Psoas muscle (tissue), 8 donors: Measurements from ENCODE around the gene SLC26A2. TPM values are rescaled to one million over a fixed set of nuclear protein-coding genes. Genes with fewer than 3 reads are reported as not detected.
"Not testable (repeated sequence)": the region's sequence is repeated elsewhere in the genome, so short reads cannot be mapped to it uniquely, and the experiment has no call there.

Experiments used
- ATAC-seq, 4 donors: fragments of 200-7000 bp; cut with Tn5 transposase; one replicate each; pipeline ENCODE4 v1.9.1; 2020; ENCODE audit warnings: moderate library complexity in 3 of 4, mild to moderate bottlenecking in 2 of 4
- DNase-seq, 2 donors: peaks; one replicate each; pipeline ENCODE4 v3.0.0-alpha.2; 2020
- H3K27ac ChIP-seq: fragments of 200-600 bp; one replicate; pipeline ENCODE4 v1.8.0; 2022
- H3K27me3 ChIP-seq, 3 donors: fragments of 200-600 bp in 1 of 3; one replicate each; pipeline versions ENCODE4 v1.6.1 to v1.8.0; 2013 to 2022; ENCODE audit warnings: low read length in 2 of 3, mild to moderate bottlenecking in 2 of 3, moderate library complexity in 1 of 3; ENCODE audit not compliant: insufficient read depth in 3 of 3
- H3K36me3 ChIP-seq, 2 donors: fragments of 200-600 bp in 1 of 2; one replicate each; pipeline versions ENCODE4 v1.6.1 to v1.8.0; 2013 to 2022; ENCODE audit warnings: low read depth in 1 of 2, mild to moderate bottlenecking in 1 of 2, moderate library complexity in 1 of 2; ENCODE audit not compliant: insufficient read depth in 1 of 2
- H3K4me1 ChIP-seq: fragments of 200-600 bp; one replicate; pipeline ENCODE4 v1.8.0; 2022
- H3K4me3 ChIP-seq: fragments of 200-600 bp; one replicate; pipeline ENCODE4 v1.8.0; 2022; ENCODE audit warnings: mild to moderate bottlenecking
- H3K9me3 ChIP-seq: fragments of 200-600 bp; one replicate; pipeline ENCODE4 v1.8.0; 2022
- WGBS, 3 donors: extraction: QIAGEN DNeasy Blood & Tissue Kit; methylation state at CpG; one replicate each; pipeline versions ENCODE4 v1.1.6 to v1.1.7; 2013; 5-methylcytosine and 5-hydroxymethylcytosine counted together
- intact Hi-C, 2 donors: fragments of 100-400 bp; cut with DNase I; formaldehyde crosslinking; loops; one replicate each; pipeline versions ENCODE4 v1.11.0 to v1.14.2; 2022
- polyA plus RNA-seq, 3 donors: library from polyadenylated mRNA; stranded (reverse); fragments of 200-250 nt; gene quantifications; one replicate each; pipeline ENCODE4 v1.2.3, GENCODE V29; 2013
- total RNA-seq, 4 donors: library from RNA; stranded (reverse); fragmentation: NEBNext Ultra II Directional in 2 of 4; extraction: Animal tissue kit (Norgen Biotek cat#: 25700) in 2 of 4; gene quantifications; one replicate each; pipeline versions ENCODE4 v1.2.1 to v1.2.4, GENCODE V29; 2021 to 2023
- TF ChIP-seq, protein P1 (sequence below): fragments of 200-600 bp; IDR thresholded peaks from one replicate; pipeline ENCODE4 v1.8.0; 2022; ENCODE audit warnings: antibody characterized with exemption
- donor health status: healthy with polysubstance abuse.
- donor health status: DM: no; HTN: no; CAD: no; lungs with moderate emphysema.
- donor health status: Bipolar disorder and iron deficiency.
- donor health status: healthy.
- donor health status: DM: yes; HTN: yes; CAD: no.
- donor health status: DM: no; HTN: no; CAD: no.
- donor health status: DM: no; HTN: no; CAD: no.
- donor health status: DM: yes; HTN: yes; CAD: no.

SLC26A2 gene
- total and polyA plus RNA-seq, 7 donors = 4.0 to 20.1 (median 7.3) TPM

DNA sequence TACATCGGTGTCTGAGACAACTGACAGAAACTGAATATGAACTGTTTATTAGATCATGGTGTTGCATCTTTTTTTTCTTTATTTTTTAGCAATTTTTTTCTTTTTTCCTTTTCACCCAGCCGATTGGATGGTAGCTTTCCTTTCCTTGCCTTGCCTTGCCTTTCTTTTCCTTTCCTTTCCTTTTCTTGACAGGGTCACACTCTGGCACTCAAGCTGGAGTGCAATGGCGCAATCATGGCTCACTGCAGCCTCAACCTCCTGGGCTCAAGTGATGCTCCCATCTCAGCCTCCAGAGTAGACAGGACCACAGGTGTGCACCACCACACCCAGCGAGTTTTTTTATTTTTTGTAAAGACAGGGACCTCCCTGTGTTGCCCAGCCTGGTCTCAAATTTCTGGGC, 18.8 kb upstream of the SLC26A2 start:
- intact Hi-C loops = no loop called here
- 88 to 92% (median 91%) methylated on average over 4 of the region's 4 CpGs for WGBS, 3 donors
- Histone ChIP-seq H3K4me3 (no peak overlapping the region), H3K27me3 (no peaks in the 10 kb centered on the region), H3K27ac (no peak overlapping the region), H3K9me3 (no peaks in the 10 kb centered on the region), H3K4me1 (peaks cover 5% of the 10 kb centered on the region), H3K36me3 (no peaks in the 10 kb centered on the region)
- DNase-seq = no peak
- TF ChIP-seq, protein P1, sequence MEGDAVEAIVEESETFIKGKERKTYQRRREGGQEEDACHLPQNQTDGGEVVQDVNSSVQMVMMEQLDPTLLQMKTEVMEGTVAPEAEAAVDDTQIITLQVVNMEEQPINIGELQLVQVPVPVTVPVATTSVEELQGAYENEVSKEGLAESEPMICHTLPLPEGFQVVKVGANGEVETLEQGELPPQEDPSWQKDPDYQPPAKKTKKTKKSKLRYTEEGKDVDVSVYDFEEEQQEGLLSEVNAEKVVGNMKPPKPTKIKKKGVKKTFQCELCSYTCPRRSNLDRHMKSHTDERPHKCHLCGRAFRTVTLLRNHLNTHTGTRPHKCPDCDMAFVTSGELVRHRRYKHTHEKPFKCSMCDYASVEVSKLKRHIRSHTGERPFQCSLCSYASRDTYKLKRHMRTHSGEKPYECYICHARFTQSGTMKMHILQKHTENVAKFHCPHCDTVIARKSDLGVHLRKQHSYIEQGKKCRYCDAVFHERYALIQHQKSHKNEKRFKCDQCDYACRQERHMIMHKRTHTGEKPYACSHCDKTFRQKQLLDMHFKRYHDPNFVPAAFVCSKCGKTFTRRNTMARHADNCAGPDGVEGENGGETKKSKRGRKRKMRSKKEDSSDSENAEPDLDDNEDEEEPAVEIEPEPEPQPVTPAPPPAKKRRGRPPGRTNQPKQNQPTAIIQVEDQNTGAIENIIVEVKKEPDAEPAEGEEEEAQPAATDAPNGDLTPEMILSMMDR = no peak
- ATAC-seq = no peak

DNA sequence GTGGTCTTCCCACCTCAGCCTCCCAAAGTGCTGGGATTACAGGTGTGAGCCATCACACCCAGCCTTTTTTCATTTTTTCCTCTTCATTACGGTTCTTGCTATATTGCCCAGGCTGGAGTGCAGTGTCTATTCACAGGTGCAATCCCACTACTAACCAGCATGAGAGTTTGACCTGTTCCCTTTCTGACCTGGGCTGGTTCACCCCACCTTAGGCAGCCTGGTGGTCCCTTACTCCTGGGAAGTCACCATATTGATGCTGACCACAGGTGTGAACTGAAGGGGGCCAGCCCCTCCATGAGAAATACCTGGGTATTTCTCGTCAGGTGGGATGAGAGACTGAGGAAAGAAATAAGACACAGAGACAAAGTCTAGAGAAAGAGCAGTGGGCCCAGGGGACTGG, 18.4 kb upstream of the SLC26A2 start:
- DNase-seq (no peak), ATAC-seq (no peak)
- Histone ChIP-seq H3K27me3 (no peaks in the 10 kb centered on the region), H3K4me3 (no peak overlapping the region), H3K4me1 (peaks cover 5% of the 10 kb centered on the region), H3K36me3 (no peaks in the 10 kb centered on the region), H3K9me3 (no peaks in the 10 kb centered on the region), H3K27ac (no peak overlapping the region)
- intact Hi-C loops = no loop called here
- 95 to 98% (median 95%) methylated on average over 2 of the region's 2 CpGs for WGBS, 3 donors
- TF ChIP-seq, protein P1 = no peak

DNA sequence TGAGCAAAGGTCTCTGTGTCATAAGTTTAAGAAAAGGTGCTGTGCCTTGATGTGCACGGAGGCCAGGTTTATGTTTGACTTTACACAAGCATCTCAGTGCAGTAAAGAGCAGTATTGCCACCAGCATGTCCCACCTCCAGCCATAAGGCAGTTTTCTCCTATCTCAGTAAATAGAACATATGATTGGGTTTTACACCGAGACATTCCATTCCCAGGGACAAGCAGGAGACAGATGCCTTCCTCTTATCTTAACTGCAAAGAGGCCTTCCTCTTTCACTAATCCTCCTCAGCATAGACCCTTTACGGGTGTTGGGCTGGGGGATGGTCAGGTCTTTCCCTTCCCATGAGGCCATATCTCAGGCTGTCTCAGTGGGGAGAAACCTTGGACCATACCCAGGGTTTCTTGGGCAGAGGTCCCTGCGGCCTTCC, 17.8 kb upstream of the SLC26A2 start:
- H3K27me3 ChIP-seq, H3K27ac ChIP-seq, H3K4me1 ChIP-seq, DNase-seq, H3K4me3 ChIP-seq, intact Hi-C loops, ATAC-seq, H3K36me3 ChIP-seq, H3K9me3 ChIP-seq: not testable (repeated sequence)
- WGBS, 3 donors = 82 to 91% (median 83%) methylated on average over 4 of the region's 4 CpGs

DNA sequence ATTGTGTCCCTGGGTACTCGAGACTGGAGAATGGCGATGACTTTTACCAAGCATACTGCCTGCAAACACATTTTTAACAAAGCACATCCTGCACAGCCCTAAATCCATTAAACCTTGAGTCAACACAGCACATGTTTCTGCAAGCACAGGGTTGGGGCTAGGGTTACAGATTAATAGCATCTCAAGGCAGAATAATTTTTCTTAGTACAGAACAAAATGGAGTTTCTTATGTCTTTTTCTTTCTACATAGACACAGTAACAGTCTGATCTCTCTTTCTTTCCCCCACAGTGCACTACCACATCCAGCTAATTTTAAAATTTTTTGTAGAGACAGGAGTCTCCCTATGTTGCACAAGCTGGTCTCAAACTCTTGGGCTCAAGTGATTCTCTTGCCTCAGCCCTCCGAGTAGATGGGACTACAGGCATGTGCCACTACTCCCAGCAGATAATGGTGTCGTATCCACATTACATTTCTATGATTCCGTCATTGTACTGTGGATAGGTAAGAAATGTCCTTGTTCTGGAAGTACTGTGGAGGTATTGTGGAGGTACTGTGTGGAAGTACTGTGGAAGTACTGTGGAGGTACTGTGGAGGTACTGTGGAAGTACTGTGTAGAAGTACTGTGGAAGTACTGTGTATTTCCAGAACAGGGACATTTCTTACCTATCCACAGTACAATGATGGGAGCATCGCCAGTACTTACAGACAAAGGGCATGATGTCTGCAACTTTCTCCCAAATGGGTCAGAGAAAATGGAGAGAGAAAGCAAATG, 17.2 kb upstream of the SLC26A2 start:
- DNase-seq, H3K9me3 ChIP-seq, H3K4me3 ChIP-seq, H3K36me3 ChIP-seq, ATAC-seq, H3K4me1 ChIP-seq, intact Hi-C loops, H3K27ac ChIP-seq, H3K27me3 ChIP-seq: not testable (repeated sequence)
- WGBS, 3 donors = 86 to 93% (median 90%) methylated on average over 6 of the region's 6 CpGs

DNA sequence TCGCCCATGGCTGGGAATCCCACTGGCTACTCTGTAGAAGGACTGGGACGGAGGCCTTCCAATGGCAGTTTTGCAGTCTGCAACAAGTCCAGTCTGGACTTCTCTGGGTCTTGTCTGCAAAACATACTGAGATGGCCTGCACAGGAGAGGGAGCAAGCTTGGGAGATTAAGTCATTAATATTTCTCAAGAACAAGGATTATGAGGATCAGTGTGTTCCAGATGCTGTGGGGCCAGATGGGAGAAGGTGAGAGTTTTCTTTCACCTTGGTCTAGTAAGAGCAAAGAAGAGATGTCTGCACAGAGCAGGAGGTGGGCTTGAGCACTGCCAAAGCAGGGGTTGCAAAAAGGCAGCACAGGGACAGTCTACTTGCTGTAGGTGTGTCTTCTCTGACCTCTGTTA, 15.9 kb upstream of the SLC26A2 start, which contains the start of gene PDE6A:
TSS of gene PDE6A (minus strand) at position 128 of the 400 bp plus-strand sequence. CDS start at position 8, 120 bp downstream.
- no peak for ATAC-seq
- H3K9me3 ChIP-seq = no peaks in the 10 kb centered on the region
- H3K36me3 ChIP-seq = no peaks in the 10 kb centered on the region
- 94 to 97% (median 94%) methylated on average over 2 of the region's 2 CpGs for WGBS, 3 donors
- H3K4me1 ChIP-seq = no peaks in the 10 kb centered on the region
- H3K27me3 ChIP-seq = no peaks in the 10 kb centered on the region
- intact Hi-C loops = no loop called here
- TF ChIP-seq, protein P1 = no peak
- H3K27ac ChIP-seq = no peak within 1 kb of the TSS
- no peak for DNase-seq
- no peak within 1 kb of the TSS for H3K4me3 ChIP-seq
